ENCODE results near the gene PLIN5. TPM values are rescaled to one million over a fixed set of nuclear protein-coding genes. Genes with fewer than 3 reads are reported as not detected.

PLIN5 gene
- total RNA-seq, 1 experiment from 2014 or later: 3.9 TPM

DNA sequence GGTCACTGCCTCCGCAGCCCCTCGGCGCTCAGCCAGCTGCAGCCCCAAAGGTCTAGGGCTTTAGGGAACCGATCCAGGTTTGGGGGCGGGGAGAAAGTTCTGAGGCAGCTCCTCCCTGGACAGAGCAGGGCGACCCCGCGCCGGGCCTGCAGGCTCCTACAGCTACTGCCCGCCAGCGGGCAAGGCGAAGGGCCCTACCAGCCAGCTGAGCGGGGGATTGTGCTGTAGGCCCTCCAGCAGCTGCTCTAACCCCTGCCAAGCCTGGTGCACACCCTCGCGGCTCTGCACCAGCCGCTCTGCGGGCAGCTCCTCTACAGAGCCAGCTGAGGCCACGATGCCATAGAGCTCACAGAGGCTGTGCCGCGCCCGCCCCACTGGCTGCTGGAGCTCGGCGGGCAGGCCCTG is 30.7 kb downstream of the PLIN5 start:
- Mint-ChIP-seq H3K27me3 (ENCODE audit: low read depth) (peaks cover 26% of the 10 kb centered on the region), H3K27ac (no peak overlapping the region), H3K36me3 (ENCODE audit: insufficient read depth in 1 of 3, low read depth in 3 of 3) (peaks cover 18 to 53% (median 43%) of the 10 kb centered on the region in 3 experiments; a peak in 6 of 7 replicates), H3K4me1 (no peaks in the 10 kb centered on the region), H3K4me3 (no peak overlapping the region), H3K9me3 (no peaks in the 10 kb centered on the region)
- Histone ChIP-seq H3K23ac (ENCODE audit: insufficient read length, low read depth, low read length) (no peak overlapping the region), H3K9me3 (ENCODE audit: control insufficient read depth, low read depth, low read length) (no peaks in the 10 kb centered on the region), H2AFZ (ENCODE audit: low read length) (no peak overlapping the region), H2BK20ac (ENCODE audit: low read depth, low read length, poor library complexity, severe bottlenecking) (no peak overlapping the region), H4K20me1 (ENCODE audit: control insufficient read depth, insufficient read depth, insufficient read length) (no peaks in the 10 kb centered on the region), H3K27me3 (ENCODE audit: insufficient read depth, low read length) (no peaks in the 10 kb centered on the region), H3K56ac (ENCODE audit: insufficient read length, low read depth, low read length) (no peak overlapping the region), H3K14ac (ENCODE audit: insufficient read depth, low read length) (no peak overlapping the region), H2BK12ac (ENCODE audit: insufficient read length, low read depth, low read length) (no peak overlapping the region), H3K79me2 (ENCODE audit: insufficient read depth, low read length) (no peaks in the 10 kb centered on the region), H3K4me1 (ENCODE audit: insufficient read depth, low read length) (no peaks in the 10 kb centered on the region), H3K18ac (ENCODE audit: insufficient read length, low read depth, low read length) (no peak overlapping the region), H2BK15ac (ENCODE audit: low read depth, low read length) (no peak overlapping the region), H3K4me2 (ENCODE audit: insufficient read depth, insufficient read length, low read length) (no peak overlapping the region), H3K27ac (ENCODE audit: insufficient read length, low read depth, low read length) (no peak overlapping the region), H3K23me2 (ENCODE audit: insufficient read length, low read depth, low read length, poor library complexity, severe bottlenecking) (no peaks in the 10 kb centered on the region), H3K79me1 (ENCODE audit: insufficient read depth, low read depth, low read length, poor library complexity, severe bottlenecking) (no peaks in the 10 kb centered on the region), H4K91ac (ENCODE audit: insufficient read length, low read depth, low read length) (no peak overlapping the region), H3K4ac (ENCODE audit: low read depth, low read length) (no peak overlapping the region), H2BK120ac (ENCODE audit: low read depth, low read length, poor library complexity, severe bottlenecking) (no peak overlapping the region), H4K8ac (replicated peaks; ENCODE audit: insufficient read length, low read depth, low read length) (no peak overlapping the region), H2AK5ac (ENCODE audit: insufficient read length, low read length) (no peak overlapping the region), H4K5ac (ENCODE audit: insufficient read length, low read depth, low read length) (no peak overlapping the region), H3K9ac (ENCODE audit: extremely low read depth, insufficient read length, low read length) (no peak overlapping the region), H3T11ph (ENCODE audit: low read length) (no peak overlapping the region), H2BK5ac (ENCODE audit: insufficient read length, low read length) (no peak overlapping the region)
- no CpG with 5 or more reads among the region's 23 CpGs for WGBS (ENCODE audit: extremely low coverage, insufficient read length, low lambda C conversion rate)
- DNase-seq: no peak
- TF ChIP-seq, protein P1, sequence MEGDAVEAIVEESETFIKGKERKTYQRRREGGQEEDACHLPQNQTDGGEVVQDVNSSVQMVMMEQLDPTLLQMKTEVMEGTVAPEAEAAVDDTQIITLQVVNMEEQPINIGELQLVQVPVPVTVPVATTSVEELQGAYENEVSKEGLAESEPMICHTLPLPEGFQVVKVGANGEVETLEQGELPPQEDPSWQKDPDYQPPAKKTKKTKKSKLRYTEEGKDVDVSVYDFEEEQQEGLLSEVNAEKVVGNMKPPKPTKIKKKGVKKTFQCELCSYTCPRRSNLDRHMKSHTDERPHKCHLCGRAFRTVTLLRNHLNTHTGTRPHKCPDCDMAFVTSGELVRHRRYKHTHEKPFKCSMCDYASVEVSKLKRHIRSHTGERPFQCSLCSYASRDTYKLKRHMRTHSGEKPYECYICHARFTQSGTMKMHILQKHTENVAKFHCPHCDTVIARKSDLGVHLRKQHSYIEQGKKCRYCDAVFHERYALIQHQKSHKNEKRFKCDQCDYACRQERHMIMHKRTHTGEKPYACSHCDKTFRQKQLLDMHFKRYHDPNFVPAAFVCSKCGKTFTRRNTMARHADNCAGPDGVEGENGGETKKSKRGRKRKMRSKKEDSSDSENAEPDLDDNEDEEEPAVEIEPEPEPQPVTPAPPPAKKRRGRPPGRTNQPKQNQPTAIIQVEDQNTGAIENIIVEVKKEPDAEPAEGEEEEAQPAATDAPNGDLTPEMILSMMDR (conservative IDR thresholded peaks at IDR 0.05): no peak
